ENCODE results near the gene WDFY3.

DNA sequence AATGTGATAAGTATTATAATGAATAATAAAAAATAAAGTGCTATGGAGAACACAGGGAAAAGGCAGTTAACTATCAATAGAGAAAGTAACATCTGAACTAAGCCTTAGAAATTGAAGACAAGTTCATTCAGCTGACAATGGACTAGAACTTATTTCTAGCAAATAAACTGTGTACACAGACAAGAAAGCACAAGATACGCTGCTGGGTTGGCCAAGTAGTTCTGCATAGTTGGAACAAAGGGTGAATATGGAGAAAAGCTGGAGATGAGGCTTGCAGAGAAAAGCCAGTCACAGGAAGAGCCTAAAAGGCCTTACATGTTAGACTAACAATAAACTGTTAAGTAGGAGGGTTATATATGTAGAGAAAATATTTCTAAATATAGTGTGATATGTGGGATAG, 71.2 kb downstream of the WDFY3 start:
- TF ChIP-seq, protein P1, sequence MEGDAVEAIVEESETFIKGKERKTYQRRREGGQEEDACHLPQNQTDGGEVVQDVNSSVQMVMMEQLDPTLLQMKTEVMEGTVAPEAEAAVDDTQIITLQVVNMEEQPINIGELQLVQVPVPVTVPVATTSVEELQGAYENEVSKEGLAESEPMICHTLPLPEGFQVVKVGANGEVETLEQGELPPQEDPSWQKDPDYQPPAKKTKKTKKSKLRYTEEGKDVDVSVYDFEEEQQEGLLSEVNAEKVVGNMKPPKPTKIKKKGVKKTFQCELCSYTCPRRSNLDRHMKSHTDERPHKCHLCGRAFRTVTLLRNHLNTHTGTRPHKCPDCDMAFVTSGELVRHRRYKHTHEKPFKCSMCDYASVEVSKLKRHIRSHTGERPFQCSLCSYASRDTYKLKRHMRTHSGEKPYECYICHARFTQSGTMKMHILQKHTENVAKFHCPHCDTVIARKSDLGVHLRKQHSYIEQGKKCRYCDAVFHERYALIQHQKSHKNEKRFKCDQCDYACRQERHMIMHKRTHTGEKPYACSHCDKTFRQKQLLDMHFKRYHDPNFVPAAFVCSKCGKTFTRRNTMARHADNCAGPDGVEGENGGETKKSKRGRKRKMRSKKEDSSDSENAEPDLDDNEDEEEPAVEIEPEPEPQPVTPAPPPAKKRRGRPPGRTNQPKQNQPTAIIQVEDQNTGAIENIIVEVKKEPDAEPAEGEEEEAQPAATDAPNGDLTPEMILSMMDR (optimal IDR thresholded peaks at IDR 0.05 in 1 of 3, IDR thresholded peaks at IDR 0.05 in 1 of 3, conservative IDR thresholded peaks at IDR 0.05 in 1 of 3; ENCODE audit: extremely low read depth in 1 of 3, insufficient read depth in 2 of 3, low read length in 3 of 3) = no peak
- TF ChIP-seq EZH2 (IDR thresholded peaks at IDR 0.05; ENCODE audit: low read length) = no peak
